ENCODE results near the gene ALPK1.

Gene ALPK1

GRCh38 chr4:112274959-112275358 lies 22.2 kb upstream of the ALPK1 start:
- no peaks in the 10 kb centered on the region for H3K9me3 ChIP-seq (ENCODE audit: control insufficient read depth, low read length)
- H3K36me3 ChIP-seq (ENCODE audit: control insufficient read depth, insufficient read depth, low read length) = no peaks in the 10 kb centered on the region

DNA sequence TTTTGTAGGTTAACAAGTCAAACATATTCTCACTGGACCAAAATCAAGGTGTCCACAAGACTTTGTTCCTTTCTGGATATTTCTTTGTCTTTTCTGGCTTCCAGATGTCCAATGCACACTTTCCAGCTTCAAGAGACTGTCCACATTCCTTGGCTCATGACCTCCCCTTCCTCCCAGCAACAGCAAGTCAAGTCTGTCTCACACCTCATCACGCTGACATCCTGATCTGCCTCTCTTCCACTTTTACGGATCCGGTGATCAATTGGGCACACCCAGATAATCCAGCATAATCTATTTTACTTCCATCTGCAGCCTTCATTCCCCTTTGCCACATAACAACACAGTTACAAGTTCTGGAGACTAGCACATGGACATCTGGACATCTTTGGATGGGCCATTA lies 21.1 kb upstream of the ALPK1 start:
- Histone ChIP-seq H2AFZ (no peak overlapping the region), H3K4me2 (ENCODE audit: low read length) (no peak overlapping the region), H3K9ac (no peak overlapping the region), H3K79me2 (no peaks in the 10 kb centered on the region), H3K27ac (no peak overlapping the region), H3K36me3 (ENCODE audit: control insufficient read depth, insufficient read depth, low read length) (no peaks in the 10 kb centered on the region), H3K4me1 (no peaks in the 10 kb centered on the region), H3K9me3 (ENCODE audit: control insufficient read depth, low read length) (no peaks in the 10 kb centered on the region), H3K4me3 (ENCODE audit: low read depth, low read length) (no peak overlapping the region), H3K27me3 (ENCODE audit: control insufficient read depth, insufficient read depth, low read length) (no peaks in the 10 kb centered on the region)
- no peak for TF ChIP-seq CTCF (IDR thresholded peaks at IDR 0.05)

More at GRCh38 chr4:112274959-112275358, 22.2 kb upstream of the ALPK1 start:
- TF ChIP-seq CTCF (IDR thresholded peaks at IDR 0.05) = no peak
- no peaks in the 10 kb centered on the region for H3K4me1 ChIP-seq
- H3K4me2 ChIP-seq (ENCODE audit: low read length) = no peak overlapping the region
- no peaks in the 10 kb centered on the region for H3K27me3 ChIP-seq (ENCODE audit: control insufficient read depth, insufficient read depth, low read length)
- H3K27ac ChIP-seq = no peak overlapping the region
- H3K79me2 ChIP-seq = no peaks in the 10 kb centered on the region
- H3K9ac ChIP-seq = no peak overlapping the region
- H3K4me3 ChIP-seq (ENCODE audit: low read depth, low read length) = no peak overlapping the region
- H2AFZ ChIP-seq = no peak overlapping the region

GRCh38 chr4:112277220-112277619 lies 19.9 kb upstream of the ALPK1 start:
- Histone ChIP-seq H2AFZ (no peak overlapping the region), H3K4me2 (ENCODE audit: low read length) (no peak overlapping the region), H3K9ac (no peak overlapping the region), H3K27ac (no peak overlapping the region), H3K36me3 (ENCODE audit: control insufficient read depth, insufficient read depth, low read length) (no peaks in the 10 kb centered on the region), H3K4me1 (no peaks in the 10 kb centered on the region), H3K9me3 (ENCODE audit: control insufficient read depth, low read length) (no peaks in the 10 kb centered on the region), H3K27me3 (ENCODE audit: control insufficient read depth, insufficient read depth, low read length) (no peaks in the 10 kb centered on the region), H3K79me2 (no peaks in the 10 kb centered on the region), H3K4me3 (ENCODE audit: low read depth, low read length) (no peak overlapping the region)
- no peak for TF ChIP-seq CTCF (IDR thresholded peaks at IDR 0.05)

- no peak for TF ChIP-seq CTCF (IDR thresholded peaks at IDR 0.05)
- H3K9me3 ChIP-seq (ENCODE audit: control insufficient read depth, low read length) = no peaks in the 10 kb centered on the region
- no peaks in the 10 kb centered on the region for H3K36me3 ChIP-seq (ENCODE audit: control insufficient read depth, insufficient read depth, low read length)
- no peaks in the 10 kb centered on the region for H3K4me1 ChIP-seq
- H3K9ac ChIP-seq = no peak overlapping the region
- H3K27me3 ChIP-seq (ENCODE audit: control insufficient read depth, insufficient read depth, low read length) = no peaks in the 10 kb centered on the region
- no peak overlapping the region for H3K4me3 ChIP-seq (ENCODE audit: low read depth, low read length)
- H3K4me2 ChIP-seq (ENCODE audit: low read length) = no peak overlapping the region
- H3K79me2 ChIP-seq = no peaks in the 10 kb centered on the region
- H3K27ac ChIP-seq = no peak overlapping the region
- no peak overlapping the region for H2AFZ ChIP-seq
These were observed 19.3 kb upstream of the ALPK1 start for GRCh38 chr4:112277705-112278448.

Measured in parathyroid adenoma (tissue), 2 donors.